HG02759 (cell line): ENCODE data around the gene RNF223.
"Not testable (repeated sequence)": the region's sequence is repeated elsewhere in the genome, so short reads cannot be mapped to it uniquely, and the experiment has no call there.

ENCODE experiments used
- ATAC-seq: cut with Tn5 transposase; IDR thresholded peaks from one replicate; pipeline ENCODE4 v1.9.1; 2021; ENCODE audit warnings: mild to moderate bottlenecking, moderate library complexity; ENCODE audit not compliant: unreplicated experiment

RNF223 gene

GRCh38 chr1:1074631-1075147 lies 583 bp upstream of the RNF223 start:
- ATAC-seq = no peak

GRCh38 chr1:1072849-1073742 lies 1.0 kb downstream of the RNF223 start:
- ATAC-seq = no peak

DNA sequence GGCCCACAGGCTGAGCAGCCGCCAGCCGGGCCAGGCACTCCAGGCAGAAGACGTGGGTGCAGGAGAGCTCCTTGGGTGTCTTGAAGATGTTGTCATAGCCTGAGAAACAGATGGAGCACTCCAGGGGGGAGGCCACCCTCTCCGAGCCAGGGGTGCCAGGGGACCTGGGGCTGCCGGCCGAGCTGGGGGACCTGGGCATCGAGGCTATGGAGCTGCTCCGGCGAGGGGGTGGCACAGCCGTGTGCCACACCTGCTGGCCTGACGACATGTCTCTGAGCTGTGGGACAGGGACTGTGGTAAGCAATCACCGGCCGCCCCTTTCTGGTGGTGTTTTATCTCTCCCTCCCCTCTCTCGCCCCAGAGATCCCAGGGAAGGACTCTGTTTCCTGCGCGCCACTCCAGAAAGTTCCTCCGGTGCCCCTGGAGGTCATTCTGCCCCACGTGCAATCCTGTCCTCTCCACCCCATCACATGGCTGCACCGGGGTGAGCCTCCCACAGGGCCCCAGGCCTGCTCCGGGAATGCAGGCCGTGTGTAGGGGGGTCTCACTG lies 1.7 kb downstream of the RNF223 start:
- no peak for ATAC-seq

DNA sequence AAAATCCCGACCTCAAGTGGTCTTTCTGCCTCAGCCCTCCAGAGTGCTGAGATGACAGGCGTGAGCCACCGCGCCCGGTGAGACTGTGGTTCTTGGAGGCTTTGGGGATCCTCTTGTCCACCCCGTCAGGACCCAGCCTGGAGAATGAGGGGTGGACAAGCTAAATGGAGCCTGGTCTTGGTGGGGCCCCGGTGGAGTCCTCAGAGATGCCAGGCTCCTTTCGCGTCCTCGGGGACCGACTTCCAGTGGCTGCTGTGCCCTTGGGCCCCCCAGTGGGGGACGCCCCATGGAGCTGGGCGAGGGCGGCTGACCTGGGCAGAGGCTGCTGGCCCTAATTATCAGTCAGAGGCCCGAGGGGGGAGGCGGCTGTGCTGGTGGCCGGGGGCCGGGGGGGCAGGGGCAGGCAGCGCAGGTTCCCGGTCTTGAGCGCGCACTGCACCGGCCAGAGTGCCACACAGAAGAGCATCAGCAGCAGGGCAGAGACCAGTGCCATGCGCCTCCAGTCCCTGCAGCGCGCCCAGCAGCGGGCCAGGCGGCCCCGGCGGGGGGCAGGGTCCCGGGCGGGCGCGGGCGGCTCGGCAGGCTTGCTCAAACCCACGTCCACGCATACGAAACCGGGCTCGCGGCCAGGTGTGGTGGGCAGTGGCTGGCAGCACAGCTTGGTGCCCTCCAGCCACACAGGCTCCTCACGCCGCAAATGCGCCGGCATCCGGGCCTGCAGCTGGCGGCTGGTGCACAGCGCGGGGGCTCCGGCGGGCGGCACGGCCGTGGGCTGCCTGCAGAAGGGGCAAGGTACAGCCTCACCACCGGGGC lies 2.4 kb downstream of the RNF223 start:
- ATAC-seq = no peak

- peak; percentile 6 for ATAC-seq
Measured at GRCh38 chr1:1069711-1070676, 4.1 kb downstream of the RNF223 start.

DNA sequence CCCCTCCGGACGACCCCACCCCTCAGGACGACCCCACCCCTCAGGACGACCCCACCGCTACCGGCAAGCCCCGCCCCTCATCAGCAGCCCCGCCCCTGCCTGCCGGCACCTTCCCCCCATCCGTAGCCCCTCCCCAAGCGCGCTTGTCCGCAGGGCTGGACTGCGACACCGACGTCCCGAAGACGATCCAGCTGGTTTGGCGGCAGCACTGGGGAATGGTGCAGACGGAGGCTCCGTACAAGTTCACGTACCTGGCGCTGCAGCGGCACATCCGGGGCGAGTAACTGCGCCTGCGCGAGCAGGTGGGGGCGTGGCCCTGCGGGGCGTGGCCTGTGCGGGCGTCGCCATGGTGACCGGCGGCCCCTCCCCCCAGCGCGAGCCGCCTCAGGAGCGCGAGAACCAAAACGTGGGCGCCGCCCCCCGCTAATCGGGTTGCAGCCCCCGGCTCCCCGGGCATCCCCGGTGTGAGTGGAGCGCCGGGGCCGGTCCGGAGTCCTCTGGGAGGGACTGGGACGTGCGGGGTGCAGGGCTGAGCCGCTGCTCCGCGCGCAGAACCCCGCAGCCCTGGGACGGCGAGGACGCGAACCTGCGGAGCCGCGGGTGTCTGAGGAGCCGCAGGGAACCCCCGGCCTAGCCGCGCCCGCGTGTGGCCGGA lies 4.9 kb downstream of the RNF223 start:
- peak; percentile 59 for ATAC-seq

- ATAC-seq = no peak
Measured at GRCh38 chr1:1068517-1069055, 5.5 kb downstream of the RNF223 start.

- ATAC-seq = no peak
Measured at GRCh38 chr1:1067860-1068516, 6.1 kb downstream of the RNF223 start.

- ATAC-seq = no peak
Measured at GRCh38 chr1:1067284-1067859, 6.7 kb downstream of the RNF223 start.

DNA sequence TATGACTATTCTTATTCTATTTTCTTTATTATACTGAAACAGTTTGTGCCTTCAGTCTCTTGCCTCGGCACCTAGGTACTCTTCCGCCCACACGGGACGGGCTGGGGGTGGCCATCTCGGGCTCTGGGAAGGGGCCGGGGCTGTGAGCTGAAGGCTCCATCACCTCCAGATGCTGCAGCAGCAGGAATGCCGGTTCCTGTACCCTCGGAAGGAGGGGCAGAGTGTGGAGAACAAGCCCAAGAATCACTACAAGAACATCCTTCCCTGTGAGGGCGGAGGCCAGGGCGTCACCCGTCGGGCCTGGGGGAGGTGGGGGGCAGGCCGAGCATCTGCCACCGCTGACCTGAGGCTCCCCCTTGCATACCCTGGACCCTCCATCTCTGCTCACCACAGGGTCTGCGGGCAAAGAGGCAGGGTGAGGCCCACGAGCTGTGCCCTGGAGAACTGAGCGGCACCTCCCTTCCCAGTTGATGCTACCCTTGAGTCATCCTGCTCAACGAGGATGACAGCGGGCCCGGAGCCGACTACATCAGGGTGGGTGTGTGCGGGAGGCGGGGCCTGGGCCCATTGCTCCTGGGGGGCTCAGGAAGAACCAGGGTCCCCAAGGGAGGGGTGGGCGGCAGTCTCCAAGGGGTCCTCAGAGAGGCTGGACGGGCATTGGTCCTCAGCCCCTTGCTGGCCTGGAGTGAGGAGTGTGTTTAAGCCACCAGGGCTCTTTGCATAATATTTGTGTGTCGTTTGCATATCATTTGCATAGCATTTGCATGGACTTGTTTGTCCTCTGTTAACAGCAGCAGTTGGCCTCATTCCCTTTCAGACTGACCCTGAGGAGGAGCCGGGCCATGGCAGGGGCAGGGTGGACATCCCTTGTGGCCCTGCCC lies 7.5 kb downstream of the RNF223 start:
- no peak for ATAC-seq

GRCh38 chr1:1065940-1066304 lies 8.2 kb downstream of the RNF223 start:
- ATAC-seq = not testable (repeated sequence)

DNA sequence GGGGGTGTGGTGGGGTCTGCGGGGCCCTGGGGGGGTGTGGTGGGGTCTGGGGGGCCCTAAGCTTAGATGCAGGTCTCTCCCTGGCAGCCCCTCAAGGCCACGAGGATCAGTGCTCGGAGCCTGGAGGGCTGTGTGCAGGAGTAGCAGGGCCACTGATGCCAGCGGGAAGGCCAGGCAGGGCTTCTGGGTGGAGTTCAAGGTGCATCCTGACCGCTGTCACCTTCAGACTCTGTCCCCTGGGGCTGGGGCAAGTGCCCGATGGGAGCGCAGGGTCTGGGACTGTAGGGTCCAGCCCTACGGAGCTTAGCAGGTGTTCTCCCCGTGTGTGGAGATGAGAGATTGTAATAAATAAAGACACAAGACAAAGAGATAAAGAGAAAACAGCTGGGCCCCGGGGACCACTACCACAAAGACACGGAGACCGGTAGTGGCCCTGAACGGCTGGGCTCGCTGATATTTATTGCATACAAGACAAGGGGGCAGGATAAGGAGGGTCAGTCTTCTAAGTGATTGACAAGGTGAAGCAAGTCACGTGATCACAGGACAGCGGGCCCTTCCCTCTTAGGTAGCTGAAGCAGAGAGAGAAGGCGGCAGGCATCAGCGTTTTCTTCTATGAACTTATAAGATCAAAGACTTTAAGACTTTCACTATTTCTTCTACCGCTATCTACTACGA lies 8.7 kb downstream of the RNF223 start:
- no peak for ATAC-seq

DNA sequence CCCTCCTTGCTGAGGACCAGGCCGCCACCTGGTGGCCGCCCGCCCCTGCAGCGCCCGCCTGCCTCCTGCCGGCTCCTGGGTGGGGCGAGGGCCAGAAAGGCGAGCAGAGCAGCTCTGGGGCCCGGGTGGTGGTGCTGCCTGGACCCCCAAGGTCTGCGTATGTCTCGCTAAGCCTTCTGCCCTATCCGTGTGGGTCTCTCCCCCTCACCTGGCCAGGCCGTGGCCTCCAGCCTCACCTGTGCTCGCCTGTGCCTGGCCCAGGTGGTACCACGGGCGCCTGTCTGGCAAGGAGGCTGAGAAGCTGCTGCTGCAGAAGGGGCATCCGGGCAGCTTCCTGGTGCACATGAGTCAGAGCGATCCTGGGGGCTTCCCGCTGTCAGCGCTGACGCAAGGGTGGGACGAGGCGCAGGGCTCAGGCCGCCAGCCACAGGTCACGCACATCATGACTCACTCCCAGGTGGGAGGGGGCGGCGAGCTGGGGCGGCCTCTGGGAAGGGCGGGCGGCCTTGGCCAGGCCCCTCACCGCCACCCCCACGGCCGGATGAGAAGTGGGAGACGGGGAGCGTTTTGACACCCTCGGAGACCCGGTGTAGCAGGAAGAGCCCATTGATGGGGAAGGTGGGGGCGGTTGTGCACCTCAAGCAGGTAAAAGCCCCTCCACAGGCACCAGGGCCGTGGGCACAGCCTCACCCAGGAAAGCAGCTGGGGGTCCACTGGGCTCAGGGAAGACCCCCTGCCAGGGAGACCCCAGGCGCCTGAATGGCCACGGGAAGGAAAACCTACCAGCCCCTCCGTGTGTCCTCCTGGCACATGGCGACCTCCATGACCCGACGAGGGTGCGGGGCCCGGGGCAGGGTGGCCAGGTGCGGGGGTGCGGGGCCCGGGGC lies 9.9 kb downstream of the RNF223 start:
- peak; percentile 54 for ATAC-seq

DNA sequence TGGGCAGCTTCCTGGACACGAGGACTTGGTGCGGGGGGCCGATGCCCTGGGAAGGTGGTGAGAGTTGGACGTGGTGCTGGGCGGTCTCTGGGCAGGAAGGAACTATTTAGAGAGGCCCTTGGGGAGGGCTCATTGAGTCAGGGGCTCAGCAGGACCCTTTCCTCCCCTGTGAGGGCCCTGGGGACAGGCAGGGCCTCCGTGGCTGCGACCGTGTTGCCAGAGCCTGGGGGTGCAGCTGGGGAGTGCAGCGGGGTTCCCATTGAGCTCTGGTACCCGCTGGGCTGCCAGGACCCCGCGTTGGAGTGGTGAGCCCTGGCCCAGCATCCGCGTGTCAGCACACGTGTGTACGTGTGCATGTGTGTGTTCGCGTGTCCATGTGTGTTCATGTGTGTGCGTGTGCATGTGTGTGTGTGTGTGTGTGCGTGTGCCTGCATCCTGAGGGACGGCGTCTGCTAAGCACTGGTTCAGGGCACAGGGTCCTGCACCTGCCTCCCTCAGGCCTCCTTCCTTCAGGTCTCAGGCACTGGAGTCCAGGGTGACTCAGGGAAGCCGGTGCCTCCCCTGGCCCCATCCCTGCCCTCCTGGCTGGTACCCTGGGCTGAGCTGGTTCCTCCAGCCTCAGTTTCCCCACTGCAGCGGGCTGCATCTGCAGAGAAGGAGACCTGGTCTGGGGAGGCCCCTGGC lies 10.7 kb downstream of the RNF223 start:
- no peak for ATAC-seq

GRCh38 chr1:1062348-1063163 lies 11.6 kb downstream of the RNF223 start:
- ATAC-seq = no peak
